Mesenchymal stem cell (in vitro differentiated cells and primary cell): ENCODE results near the gene CCDC197.

Experiments
- DNase-seq: peaks from one replicate; pipeline ENCODE4 v3.0.0-alpha.2; 2013
- H2AFZ ChIP-seq: one replicate; pipeline ENCODE4 v1.6.1; 2013; ENCODE audit warnings: low read depth, mild to moderate bottlenecking, control low read depth, inconsistent platforms, low read length, moderate library complexity
- H2AK5ac ChIP-seq: 2 replicates; pipeline ENCODE4 v1.6.1; 2013; ENCODE audit warnings: low read length, moderate library complexity, mild to moderate bottlenecking, inconsistent platforms; ENCODE audit not compliant: severe bottlenecking
- H2BK120ac ChIP-seq: one replicate; pipeline ENCODE4 v1.6.1; 2013; ENCODE audit warnings: low read depth, mild to moderate bottlenecking, inconsistent platforms, low read length, moderate library complexity
- H2BK12ac ChIP-seq, 2 experiments: one replicate each; pipeline ENCODE4 v1.6.1; 2013; ENCODE audit warnings: inconsistent platforms in 2 of 2, low read length in 2 of 2, mild to moderate bottlenecking in 2 of 2, moderate library complexity in 2 of 2, control low read depth in 1 of 2
- H2BK15ac ChIP-seq: one replicate; pipeline ENCODE4 v1.6.1; 2013; ENCODE audit warnings: mild to moderate bottlenecking, low read depth, inconsistent platforms; ENCODE audit not compliant: poor library complexity, severe bottlenecking
- H2BK5ac ChIP-seq: 2 replicates; pipeline ENCODE4 v1.6.1; 2013; ENCODE audit warnings: low read depth, mild to moderate bottlenecking, low read length, control low read depth, inconsistent platforms; ENCODE audit not compliant: poor library complexity, severe bottlenecking
- H3K14ac ChIP-seq, 2 experiments: one replicate each; pipeline ENCODE4 v1.6.1; 2013; ENCODE audit warnings: inconsistent platforms in 2 of 2, low read length in 2 of 2, control low read depth in 1 of 2, mild to moderate bottlenecking in 1 of 2, moderate library complexity in 1 of 2
- H3K18ac ChIP-seq, 2 experiments: one replicate each; pipeline ENCODE4 v1.6.1; 2013; ENCODE audit warnings: inconsistent platforms in 2 of 2, low read length in 2 of 2, control low read depth in 1 of 2, low read depth in 1 of 2, mild to moderate bottlenecking in 1 of 2
- H3K23ac ChIP-seq, 2 experiments: one replicate each; pipeline ENCODE4 v1.6.1; 2013; ENCODE audit warnings: inconsistent platforms in 2 of 2, low read length in 2 of 2, mild to moderate bottlenecking in 2 of 2, moderate library complexity in 2 of 2, control low read depth in 1 of 2
- H3K27ac ChIP-seq: 2 replicates; pipeline ENCODE4 v1.5.1; 2013; ENCODE audit warnings: mild to moderate bottlenecking, moderate library complexity, low read length, control low read depth, inconsistent platforms; ENCODE audit not compliant: poor library complexity, severe bottlenecking
- H3K27me3 ChIP-seq, 2 experiments: 2 replicates each; pipeline versions ENCODE4 v1.6.1 to v1.7.0; 2013; ENCODE audit warnings: low read length in 2 of 2, mild to moderate bottlenecking in 2 of 2, moderate library complexity in 2 of 2, control low read depth in 1 of 2, inconsistent platforms in 1 of 2; ENCODE audit not compliant: control insufficient read depth in 1 of 2, insufficient read depth in 1 of 2
- H3K36me3 ChIP-seq, 2 experiments: 2 replicates each; pipeline versions ENCODE4 v1.6.1 to v1.7.0; 2013; ENCODE audit warnings: low read length in 2 of 2, control low read depth in 1 of 2, inconsistent platforms in 1 of 2, low read depth in 1 of 2, mild to moderate bottlenecking in 1 of 2; ENCODE audit not compliant: insufficient read depth in 2 of 2, control insufficient read depth in 1 of 2
- H3K4ac ChIP-seq, 2 experiments: one replicate each; pipeline ENCODE4 v1.6.1; 2013; ENCODE audit warnings: inconsistent platforms in 2 of 2, low read length in 2 of 2, mild to moderate bottlenecking in 2 of 2, moderate library complexity in 2 of 2, control low read depth in 1 of 2, low read depth in 1 of 2
- H3K4me1 ChIP-seq: 2 replicates; pipeline ENCODE4 v1.6.1; 2013; ENCODE audit warnings: low read depth, low read length, control low read depth; ENCODE audit not compliant: control insufficient read depth, insufficient read depth
- H3K4me2 ChIP-seq: 2 replicates; pipeline ENCODE4 v1.6.1; 2013; ENCODE audit warnings: low read length, mild to moderate bottlenecking, inconsistent platforms; ENCODE audit not compliant: poor library complexity, severe bottlenecking
- H3K4me3 ChIP-seq, 2 experiments: 2 replicates each; pipeline versions ENCODE4 v1.5.1 to v1.7.0; 2013; ENCODE audit warnings: low read length in 2 of 2, mild to moderate bottlenecking in 2 of 2, control low read depth in 1 of 2, low read depth in 1 of 2; ENCODE audit not compliant: insufficient read depth in 1 of 2
- H3K79me1 ChIP-seq: replicated peaks from 2 replicates; pipeline ENCODE4 v1.6.1; 2013; ENCODE audit warnings: mild to moderate bottlenecking, control low read depth, low read length, inconsistent platforms; ENCODE audit not compliant: poor library complexity, severe bottlenecking
- H3K9ac ChIP-seq: 2 replicates; pipeline ENCODE4 v1.7.0; 2013; ENCODE audit warnings: mild to moderate bottlenecking, low read length, moderate library complexity
- H3K9me3 ChIP-seq: 2 replicates; pipeline ENCODE4 v1.7.0; 2013; ENCODE audit warnings: mild to moderate bottlenecking, low read length; ENCODE audit not compliant: control insufficient read depth
- H4K8ac ChIP-seq: one replicate; pipeline ENCODE4 v1.6.1; 2013; ENCODE audit warnings: inconsistent platforms, mild to moderate bottlenecking, low read length, moderate library complexity
- H4K91ac ChIP-seq: one replicate; pipeline ENCODE4 v1.6.1; 2013; ENCODE audit warnings: mild to moderate bottlenecking, low read length, inconsistent platforms
- WGBS: methylation state at CpG from one replicate; pipeline ENCODE4 v1.1.7; 2013; ENCODE audit warnings: mixed read lengths; 5-methylcytosine and 5-hydroxymethylcytosine counted together

Gene CCDC197

DNA sequence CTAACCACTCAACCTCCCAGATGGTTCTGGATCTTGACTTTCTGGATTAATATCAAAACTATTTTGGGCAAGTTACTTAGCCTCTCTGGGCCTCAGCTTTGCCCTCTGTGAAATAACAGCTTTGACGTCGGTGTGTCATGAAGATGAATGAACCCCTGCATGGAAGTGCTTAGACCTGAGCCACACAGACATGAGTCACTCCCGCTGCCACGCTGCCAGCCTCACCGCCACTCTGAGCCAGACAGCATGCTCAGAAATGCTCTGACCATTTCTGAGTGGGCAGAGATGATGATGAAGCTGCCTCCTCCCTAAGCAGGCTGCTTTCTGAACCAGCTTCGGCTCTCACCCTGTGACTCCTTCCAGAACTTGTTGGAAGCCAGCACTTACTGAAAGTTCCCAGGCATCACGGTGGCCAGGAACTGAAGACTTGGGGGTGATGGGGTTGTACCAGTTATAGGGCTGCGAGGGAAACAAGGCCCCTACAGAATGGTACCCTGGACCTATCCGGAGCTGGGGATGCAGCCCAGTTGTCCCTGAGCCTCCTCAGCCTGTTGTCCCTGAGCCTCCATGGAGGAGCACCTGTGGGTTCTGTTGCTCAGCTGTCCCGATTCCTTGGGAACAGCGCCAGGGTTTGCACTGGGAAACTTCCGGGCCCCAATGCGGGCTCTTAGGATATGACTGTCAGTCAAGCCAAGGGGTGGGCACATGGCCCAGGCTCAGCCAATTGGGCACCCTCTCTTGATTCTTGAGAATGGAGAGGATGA lies 2.0 kb upstream of the CCDC197 start:
- peak; percentile 5 for DNase-seq
- 86% methylated on average over 13 of the region's 13 CpGs for WGBS

DNA sequence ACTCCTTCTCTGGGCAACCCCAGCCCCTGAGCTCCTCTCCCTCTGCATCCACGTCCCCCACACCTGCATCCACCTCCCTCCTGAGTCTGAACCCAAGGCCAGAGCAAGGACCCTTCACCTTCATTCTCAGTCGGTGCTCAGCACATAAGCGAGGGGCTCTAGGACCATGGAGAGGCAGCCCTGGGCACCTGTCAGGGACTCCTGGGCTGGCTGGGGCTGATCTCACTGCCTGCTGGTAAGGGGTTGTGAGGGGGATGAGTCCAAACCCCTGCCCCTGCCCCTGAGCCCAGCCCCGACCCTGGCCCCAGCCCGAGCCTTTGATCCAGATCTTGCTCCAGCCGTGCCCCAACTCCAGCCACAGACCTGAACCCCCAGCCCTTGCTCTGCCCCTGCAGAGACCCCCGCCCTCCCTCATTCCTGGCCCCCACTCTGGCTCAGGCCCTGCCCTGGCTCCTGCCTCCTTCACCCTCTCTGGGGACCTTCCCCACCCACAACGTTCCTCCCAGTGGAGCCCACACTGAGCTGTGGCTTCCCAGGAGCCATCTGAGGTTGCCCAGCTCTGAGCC lies 888 bp upstream of the CCDC197 start:
- H3K4me2 ChIP-seq, result no peak overlapping the region
- no peak overlapping the region for H2BK5ac ChIP-seq
- 57% methylated on average over 8 of the region's 8 CpGs for WGBS
- no peak overlapping the region for H3K27ac ChIP-seq
- no peak overlapping the region for H3K4me3 ChIP-seq
- no peak overlapping the region for H3K9ac ChIP-seq
- no peak overlapping the region for H2AFZ ChIP-seq
- no peak overlapping the region for H2AK5ac ChIP-seq
- no peak overlapping the region for H3K4ac ChIP-seq
- no peak overlapping the region for H3K23ac ChIP-seq
- H3K18ac ChIP-seq, result no peak overlapping the region
- no peak overlapping the region for H3K14ac ChIP-seq
- H3K36me3 ChIP-seq, result no peaks in the 10 kb centered on the region
- DNase-seq, result no peak
- H4K91ac ChIP-seq, result no peak overlapping the region
- no peaks in the 10 kb centered on the region for H3K79me1 ChIP-seq
- H3K4me1 ChIP-seq, result peaks cover 12% of the 10 kb centered on the region
- H2BK15ac ChIP-seq, result no peak overlapping the region
- H3K27me3 ChIP-seq, result peaks cover 7 to 36% of the 10 kb centered on the region in 2 experiments
- no peak overlapping the region for H2BK120ac ChIP-seq
- H2BK12ac ChIP-seq, result no peak overlapping the region
- no peaks in the 10 kb centered on the region for H3K9me3 ChIP-seq
- no peak overlapping the region for H4K8ac ChIP-seq

More for the DNA sequence above, 2.0 kb upstream of the CCDC197 start:
- no peaks in the 10 kb centered on the region for H3K79me1 ChIP-seq
- H3K18ac ChIP-seq, result no peak overlapping the region
- no peak overlapping the region for H2AK5ac ChIP-seq
- no peak overlapping the region for H3K23ac ChIP-seq
- H2AFZ ChIP-seq, result no peak overlapping the region
- H3K4me1 ChIP-seq, result peaks cover 12% of the 10 kb centered on the region
- no peak overlapping the region for H2BK5ac ChIP-seq
- peaks cover 3 to 37% of the 10 kb centered on the region in 2 experiments for H3K27me3 ChIP-seq
- no peak overlapping the region for H4K91ac ChIP-seq
- no peak overlapping the region for H2BK12ac ChIP-seq
- H3K4me3 ChIP-seq, result peak overlapping the region in 1 of 2 experiments; percentile 37
- H2BK15ac ChIP-seq, result no peak overlapping the region
- H3K9ac ChIP-seq, result no peak overlapping the region
- H3K14ac ChIP-seq, result no peak overlapping the region
- no peak overlapping the region for H2BK120ac ChIP-seq
- H3K9me3 ChIP-seq, result no peaks in the 10 kb centered on the region
- H3K36me3 ChIP-seq, result no peaks in the 10 kb centered on the region
- no peak overlapping the region for H4K8ac ChIP-seq
- no peak overlapping the region for H3K27ac ChIP-seq
- no peak overlapping the region for H3K4me2 ChIP-seq
- no peak overlapping the region for H3K4ac ChIP-seq

DNA sequence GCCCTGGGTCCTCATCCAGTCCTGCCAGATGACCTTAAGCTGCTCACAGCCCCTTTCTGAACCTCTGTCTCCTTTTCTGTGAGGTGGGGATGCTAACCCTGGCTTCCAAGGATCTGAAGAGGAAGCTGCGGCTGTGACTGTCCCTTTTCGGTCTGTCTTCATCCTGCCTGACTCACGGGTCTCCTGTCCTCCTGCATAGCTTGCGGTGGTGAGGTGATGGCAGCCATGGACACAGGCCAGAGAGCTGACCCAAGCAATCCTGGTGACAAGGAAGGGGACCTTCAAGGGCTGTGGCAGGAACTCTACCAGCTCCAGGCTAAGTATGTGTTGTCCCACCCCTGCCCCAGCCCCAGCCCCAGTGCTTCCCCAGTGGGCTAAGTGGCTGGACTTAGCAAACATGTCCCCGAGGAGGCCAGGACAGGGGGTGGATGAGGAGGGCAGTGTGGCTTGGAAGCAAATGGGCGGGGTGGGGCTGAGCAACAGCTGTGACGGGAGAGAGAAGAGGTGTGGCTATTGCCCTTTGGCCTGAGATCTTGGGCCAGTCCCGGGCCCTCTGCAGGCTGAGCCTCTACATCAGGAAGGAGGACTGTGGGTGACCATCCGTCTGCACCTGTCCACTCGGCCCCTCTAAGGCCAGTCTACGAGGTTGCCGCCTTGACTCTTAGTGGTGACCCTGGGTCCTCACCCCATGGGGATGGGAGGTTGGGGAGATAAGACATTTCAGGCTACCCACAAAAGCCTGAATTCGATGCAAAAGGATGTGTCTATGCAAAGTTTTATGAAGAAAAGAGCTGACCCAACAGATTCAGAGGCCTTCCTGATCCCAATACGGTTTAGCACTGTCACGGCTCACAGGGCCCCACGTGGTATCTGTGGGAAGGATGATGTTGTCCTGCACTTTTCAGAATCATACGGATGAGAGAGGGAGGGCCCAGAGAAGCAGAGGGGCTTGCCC lies 1.1 kb downstream of the CCDC197 start:
- Histone ChIP-seq H3K4me1 (peaks cover 12% of the 10 kb centered on the region), H2AK5ac (peak overlapping the region; percentile 21), H3K36me3 (no peaks in the 10 kb centered on the region), H3K4ac (no peak overlapping the region), H2BK15ac (no peak overlapping the region), H2AFZ (no peak overlapping the region), H3K4me3 (no peak overlapping the region), H3K9ac (no peak overlapping the region), H3K27ac (no peak overlapping the region), H3K23ac (no peak overlapping the region), H2BK12ac (no peak overlapping the region), H3K18ac (no peak overlapping the region), H3K14ac (no peak overlapping the region), H2BK5ac (no peak overlapping the region), H2BK120ac (no peak overlapping the region), H3K79me1 (no peaks in the 10 kb centered on the region), H3K27me3 (peaks cover 8 to 43% of the 10 kb centered on the region in 2 experiments), H3K4me2 (no peak overlapping the region), H4K91ac (no peak overlapping the region), H3K9me3 (no peaks in the 10 kb centered on the region), H4K8ac (no peak overlapping the region)
- no peak for DNase-seq
- WGBS, result 81% methylated on average over 17 of the region's 17 CpGs
